DND-41 (cell line): ENCODE measurements around the gene CRTC3.

ENCODE experiments used
- EZH2 ChIP-seq: IDR thresholded peaks from 3 replicates; pipeline ENCODE4 v1.6.1; 2012; ENCODE audit warnings: borderline replicate concordance, low read depth, mild to moderate bottlenecking, moderate library complexity, low read length, inconsistent platforms; ENCODE audit not compliant: severe bottlenecking
- TF ChIP-seq, protein P1 (sequence below): IDR thresholded peaks from 2 replicates; pipeline ENCODE4 v1.5.1; 2012; ENCODE audit warnings: borderline replicate concordance, low read length, moderate library complexity, mild to moderate bottlenecking; ENCODE audit not compliant: poor library complexity, severe bottlenecking; ENCODE audit errors: extremely low read depth

DNA sequence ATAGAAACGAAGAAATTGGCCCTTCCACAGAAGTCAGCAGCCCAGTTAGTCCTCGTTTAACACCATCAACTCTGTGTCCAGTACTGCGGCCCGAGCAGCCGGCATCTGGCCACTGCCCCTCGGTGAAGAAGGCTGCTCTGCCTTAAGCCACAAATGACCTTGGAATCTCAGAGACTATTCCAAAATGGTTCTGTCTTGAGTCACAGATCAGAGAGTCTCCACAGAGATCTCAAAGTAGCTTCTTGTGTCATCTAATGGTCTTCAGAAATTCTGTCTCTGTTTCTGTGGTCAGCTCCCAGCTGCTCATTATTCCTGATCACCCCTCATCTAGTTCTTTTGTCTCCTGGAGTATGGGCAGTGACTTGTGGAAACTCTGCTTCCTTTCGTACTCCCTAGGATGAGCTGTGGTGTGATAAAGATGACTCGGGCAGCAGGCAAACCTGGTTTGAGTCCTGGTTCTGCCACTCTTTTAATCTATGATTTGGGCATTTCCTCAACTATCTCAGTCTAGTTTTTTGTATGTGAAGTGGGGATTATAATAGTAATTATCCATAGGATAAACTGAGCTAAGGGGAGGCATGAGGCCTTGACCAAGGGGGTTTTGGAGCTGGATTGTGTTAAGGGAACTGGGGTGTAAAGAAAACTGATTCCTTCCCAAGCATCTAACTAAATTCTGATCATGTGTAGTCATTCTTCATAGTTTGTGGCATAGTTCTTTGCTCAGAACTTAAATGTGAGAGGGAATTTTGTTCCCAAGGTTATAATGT is 22.6 kb downstream of the CRTC3 start:
- TF ChIP-seq, protein P1, sequence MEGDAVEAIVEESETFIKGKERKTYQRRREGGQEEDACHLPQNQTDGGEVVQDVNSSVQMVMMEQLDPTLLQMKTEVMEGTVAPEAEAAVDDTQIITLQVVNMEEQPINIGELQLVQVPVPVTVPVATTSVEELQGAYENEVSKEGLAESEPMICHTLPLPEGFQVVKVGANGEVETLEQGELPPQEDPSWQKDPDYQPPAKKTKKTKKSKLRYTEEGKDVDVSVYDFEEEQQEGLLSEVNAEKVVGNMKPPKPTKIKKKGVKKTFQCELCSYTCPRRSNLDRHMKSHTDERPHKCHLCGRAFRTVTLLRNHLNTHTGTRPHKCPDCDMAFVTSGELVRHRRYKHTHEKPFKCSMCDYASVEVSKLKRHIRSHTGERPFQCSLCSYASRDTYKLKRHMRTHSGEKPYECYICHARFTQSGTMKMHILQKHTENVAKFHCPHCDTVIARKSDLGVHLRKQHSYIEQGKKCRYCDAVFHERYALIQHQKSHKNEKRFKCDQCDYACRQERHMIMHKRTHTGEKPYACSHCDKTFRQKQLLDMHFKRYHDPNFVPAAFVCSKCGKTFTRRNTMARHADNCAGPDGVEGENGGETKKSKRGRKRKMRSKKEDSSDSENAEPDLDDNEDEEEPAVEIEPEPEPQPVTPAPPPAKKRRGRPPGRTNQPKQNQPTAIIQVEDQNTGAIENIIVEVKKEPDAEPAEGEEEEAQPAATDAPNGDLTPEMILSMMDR, result no peak
- no peak for TF ChIP-seq EZH2
